Stimulated activated CD4-positive, alpha-beta T cell treated with anti-CD3 and anti-CD28 coated beads, Interleukin-1b, Interleukin-23, amount 100 ng/mL, for 24 hours (primary cell): Measurements from ENCODE around the gene AGMAT.
"Not testable (repeated sequence)": the region's sequence is repeated elsewhere in the genome, so short reads cannot be mapped to it uniquely, and the experiment has no call there.

ENCODE experiments used
- DNase-seq, 4 experiments: peaks; one replicate each; pipeline ENCODE4 v3.0.0-alpha.2; 2020; ENCODE audit warnings: low read depth in 4 of 4, low spot score in 1 of 4

AGMAT gene

GRCh38 chr1:15616373-15617172 is 31.7 kb upstream of the AGMAT start:
- peak in 1 of 4 experiments; percentile 2 for DNase-seq

GRCh38 chr1:15610167-15610566 is 25.3 kb upstream of the AGMAT start:
- no peak for DNase-seq

- DNase-seq = no peak
Observed at GRCh38 chr1:15609631-15610030, 24.8 kb upstream of the AGMAT start.

- no peak for DNase-seq
Observed at GRCh38 chr1:15605398-15606383, 20.8 kb upstream of the AGMAT start.

- not testable (repeated sequence) for DNase-seq
Observed at GRCh38 chr1:15604400-15604799, 19.5 kb upstream of the AGMAT start.

- DNase-seq = not testable (repeated sequence)
Observed at GRCh38 chr1:15603966-15604282, 19.1 kb upstream of the AGMAT start.

- peak; percentile 61 to 86 (median 82) for DNase-seq
Observed at GRCh38 chr1:15603050-15603965, 18.5 kb upstream of the AGMAT start.

- no peak for DNase-seq
Observed at GRCh38 chr1:15598436-15598835, 13.6 kb upstream of the AGMAT start.

GRCh38 chr1:15595809-15596617 is 11.2 kb upstream of the AGMAT start:
- DNase-seq = no peak

- DNase-seq = no peak
Observed at GRCh38 chr1:15592285-15592684, 7.4 kb upstream of the AGMAT start.

- DNase-seq = no peak
Observed at GRCh38 chr1:15583016-15583706, 1.7 kb downstream of the AGMAT start.

- no peak for DNase-seq
Observed at GRCh38 chr1:15579683-15580047, 5.2 kb downstream of the AGMAT start.

- no peak for DNase-seq
Observed at GRCh38 chr1:15578921-15579682, 5.7 kb downstream of the AGMAT start.

- no peak for DNase-seq
Observed at GRCh38 chr1:15577691-15578090, 7.2 kb downstream of the AGMAT start.

GRCh38 chr1:15575549-15576150 is 9.2 kb downstream of the AGMAT start:
- DNase-seq = no peak

GRCh38 chr1:15574741-15575140 is 10.1 kb downstream of the AGMAT start:
- no peak for DNase-seq

- no peak for DNase-seq
Observed at GRCh38 chr1:15573477-15573876, 11.4 kb downstream of the AGMAT start.

GRCh38 chr1:15571266-15571665 is 13.6 kb downstream of the AGMAT start:
- DNase-seq = no peak

GRCh38 chr1:15570861-15571260 is 14.0 kb downstream of the AGMAT start:
- no peak for DNase-seq
